SK-N-SH treated with all-trans-retinoic acid at 6 μM for 48 hours (cell line): ENCODE results near the gene SKIC2.

Source experiments
- ATAC-seq: fragments of 200-7000 bp; cut with Tn5 transposase; 3 replicates; pipeline ENCODE4 v1.9.1; 2020; ENCODE audit warnings: mild to moderate bottlenecking, moderate library complexity
- ARNTL ChIP-seq: fragments of 450-650 bp; formaldehyde crosslinking; IDR thresholded peaks from 2 replicates; pipeline ENCODE4 v1.5.0; 2020; ENCODE audit warnings: low read depth, mild to moderate bottlenecking, moderate library complexity, borderline replicate concordance
- BACH2 ChIP-seq: fragments of 250-450 bp; sonication (Bioruptor Pico); IDR thresholded peaks from 2 replicates; pipeline ENCODE4 v1.9.0; 2021; ENCODE audit warnings: mild to moderate bottlenecking, borderline replicate concordance
- CSDC2 ChIP-seq: fragments of 250-450 bp; sonication (Bioruptor Pico); IDR thresholded peaks from 2 replicates; pipeline ENCODE4 v1.5.0; 2020; ENCODE audit warnings: mild to moderate bottlenecking, moderate library complexity
- CSRNP3 ChIP-seq: fragments of 250-450 bp; sonication (Bioruptor Pico); IDR thresholded peaks from 2 replicates; pipeline ENCODE4 v1.5.1; 2021; ENCODE audit warnings: mild to moderate bottlenecking, moderate library complexity
- GLIS3 ChIP-seq: fragments of 250-450 bp; sonication (Bioruptor Pico); IDR thresholded peaks from 2 replicates; pipeline ENCODE4 v1.5.0; 2020; ENCODE audit warnings: mild to moderate bottlenecking, moderate library complexity
- ISL1 ChIP-seq: fragments of 250-450 bp; sonication (Bioruptor Pico); IDR thresholded peaks from 2 replicates; pipeline ENCODE4 v2.1.2; 2022; ENCODE audit warnings: mild to moderate bottlenecking, moderate library complexity
- OSR1 ChIP-seq: fragments of 250-450 bp; sonication (Bioruptor Pico); IDR thresholded peaks from 2 replicates; pipeline ENCODE4 v1.8.0; 2022; ENCODE audit warnings: moderate library complexity, mild to moderate bottlenecking, inconsistent platforms
- PPARA ChIP-seq: fragments of 250-450 bp; sonication (Bioruptor Pico); IDR thresholded peaks from 2 replicates; pipeline ENCODE4 v1.5.0; 2020; ENCODE audit warnings: mild to moderate bottlenecking, borderline replicate concordance
- SNAI2 ChIP-seq: fragments of 250-450 bp; sonication (Bioruptor Pico); IDR thresholded peaks from 2 replicates; pipeline ENCODE4 v1.5.0; 2020; ENCODE audit warnings: mild to moderate bottlenecking, moderate library complexity
- TCF4 ChIP-seq: fragments of 250-450 bp; sonication (Bioruptor Pico); IDR thresholded peaks from 2 replicates; pipeline ENCODE4 v1.8.0; 2021; ENCODE audit warnings: mild to moderate bottlenecking, moderate library complexity, borderline replicate concordance
- TOX ChIP-seq: fragments of 250-450 bp; sonication (Bioruptor Pico); IDR thresholded peaks from 2 replicates; pipeline ENCODE4 v1.8.0; 2021; ENCODE audit warnings: mild to moderate bottlenecking, moderate library complexity, borderline replicate concordance
- TSHZ2 ChIP-seq: fragments of 250-450 bp; sonication (Bioruptor Pico); IDR thresholded peaks from 2 replicates; pipeline ENCODE4 v1.5.0; 2020; ENCODE audit warnings: mild to moderate bottlenecking, moderate library complexity
- ZC3H10 ChIP-seq: fragments of 250-450 bp; sonication (Bioruptor Pico); IDR thresholded peaks from 2 replicates; pipeline ENCODE4 v1.5.1; 2021; ENCODE audit warnings: mild to moderate bottlenecking, moderate library complexity
- ZFP3 ChIP-seq: fragments of 250-450 bp; sonication (Bioruptor Pico); IDR thresholded peaks from 2 replicates; pipeline ENCODE4 v1.5.0; 2020; ENCODE audit warnings: mild to moderate bottlenecking, moderate library complexity
- ZFP30 ChIP-seq: fragments of 450-650 bp; formaldehyde crosslinking; IDR thresholded peaks from 2 replicates; pipeline ENCODE4 v1.5.0; 2022; ENCODE audit warnings: mild to moderate bottlenecking, moderate library complexity
- ZNF565 ChIP-seq: fragments of 450-650 bp; formaldehyde crosslinking; conservative IDR thresholded peaks from 2 replicates; pipeline ENCODE4 v1.5.0; 2020; ENCODE audit warnings: low read depth, mild to moderate bottlenecking, moderate library complexity
- ZNF70 ChIP-seq: fragments of 450-650 bp; formaldehyde crosslinking; IDR thresholded peaks from 2 replicates; pipeline ENCODE4 v1.5.0; 2020; ENCODE audit warnings: mild to moderate bottlenecking, moderate library complexity
- ZNF8 ChIP-seq: fragments of 450-650 bp; formaldehyde crosslinking; IDR thresholded peaks from 2 replicates; pipeline ENCODE4 v1.5.0; 2020; ENCODE audit warnings: mild to moderate bottlenecking, moderate library complexity

The SKIC2 gene

GRCh38 chr6:31965700-31966099, 6.7 kb downstream of the SKIC2 start:
- ATAC-seq = no peak
- TF ChIP-seq TSHZ2 (CRISPR knock-in tag) = no peak
- no peak for TF ChIP-seq CSDC2 (CRISPR knock-in tag)

- TF ChIP-seq BACH2 (CRISPR knock-in tag) (no peak), ZNF70 (no peak), TCF4 (CRISPR knock-in tag) (no peak), ZNF565 (CRISPR knock-in tag) (no peak), ZC3H10 (no peak), CSRNP3 (CRISPR knock-in tag) (no peak), ZFP30 (no peak), TOX (CRISPR knock-in tag) (no peak), ISL1 (CRISPR knock-in tag) (no peak), OSR1 (CRISPR knock-in tag) (no peak), ARNTL (CRISPR knock-in tag) (no peak), ZNF8 (CRISPR knock-in tag) (no peak), ZFP3 (CRISPR knock-in tag) (no peak), CSDC2 (CRISPR knock-in tag) (no peak)
- no peak for ATAC-seq
Measured at GRCh38 chr6:31966506-31966905, 7.5 kb downstream of the SKIC2 start.

- ATAC-seq = no peak
- TF ChIP-seq GLIS3 (CRISPR knock-in tag) (no peak), TCF4 (CRISPR knock-in tag) (no peak)
Measured at GRCh38 chr6:31966997-31967925, 8.3 kb downstream of the SKIC2 start.

GRCh38 chr6:31967926-31968320, 8.9 kb downstream of the SKIC2 start:
- ATAC-seq = no peak
- TF ChIP-seq PPARA (CRISPR knock-in tag) (no peak), TCF4 (CRISPR knock-in tag) (no peak)

GRCh38 chr6:31968326-31968725, 9.4 kb downstream of the SKIC2 start:
- TF ChIP-seq ZNF565 (CRISPR knock-in tag) (no peak), TSHZ2 (CRISPR knock-in tag) (no peak), TCF4 (CRISPR knock-in tag) (no peak), ZFP3 (CRISPR knock-in tag) (no peak), BACH2 (CRISPR knock-in tag) (no peak), ISL1 (CRISPR knock-in tag) (no peak), ZNF8 (CRISPR knock-in tag) (no peak), ARNTL (CRISPR knock-in tag) (no peak), SNAI2 (CRISPR knock-in tag) (no peak)
- ATAC-seq = no peak
